ENCODE data around the gene MGAM2. TPM values are rescaled to one million over a fixed set of nuclear protein-coding genes. Genes with fewer than 3 reads are reported as not detected.

Gene MGAM2
- total RNA-seq, 1 experiment from 2014 or later, result 2.4 TPM

GRCh38 chr7:142200206-142200605 is 88.7 kb downstream of the MGAM2 start:
- in situ Hi-C loops (cut with HindIII; ENCODE audit: low pct_unique_long_range_greater_than_20kb, low sequenced_read_pairs), result no loop called here
- no peak for DNase-seq (ENCODE audit: low read depth, low spot score)

- no peak for DNase-seq (ENCODE audit: low read depth, low spot score)
- in situ Hi-C loops (cut with HindIII; ENCODE audit: low pct_unique_long_range_greater_than_20kb, low sequenced_read_pairs), result no loop called here
Measured at GRCh38 chr7:142228537-142229104, 117.1 kb downstream of the MGAM2 start.

GRCh38 chr7:142231716-142232115 is 120.2 kb downstream of the MGAM2 start:
- DNase-seq (ENCODE audit: low read depth, low spot score), result peak; percentile 55
- in situ Hi-C loops (cut with HindIII; ENCODE audit: low pct_unique_long_range_greater_than_20kb, low sequenced_read_pairs), result no loop called here

- in situ Hi-C loops (cut with HindIII; ENCODE audit: low pct_unique_long_range_greater_than_20kb, low sequenced_read_pairs), result no loop called here
- DNase-seq (ENCODE audit: low read depth, low spot score), result no peak
Measured at GRCh38 chr7:142240546-142240945, 129.0 kb downstream of the MGAM2 start.

DNA sequence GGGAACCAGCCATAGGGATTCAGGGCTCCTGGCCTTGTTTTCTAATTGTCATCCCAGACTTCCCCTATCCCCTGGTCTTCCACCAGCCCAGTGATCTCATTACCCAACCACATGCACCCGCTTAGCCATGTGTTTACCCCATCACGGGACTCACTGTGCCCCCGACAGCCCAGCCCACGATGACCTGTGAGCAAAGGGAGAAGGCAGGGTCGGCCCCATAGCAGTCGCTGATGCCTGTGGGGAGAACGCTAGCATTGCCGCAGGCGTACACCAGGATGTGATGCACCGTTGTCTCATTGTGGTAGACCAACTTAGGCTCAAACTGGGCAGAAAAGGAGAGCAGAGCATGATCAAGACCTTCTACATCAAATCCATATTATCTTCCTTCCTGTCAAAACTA is 132.3 kb downstream of the MGAM2 start:
- in situ Hi-C loops (cut with HindIII; ENCODE audit: low pct_unique_long_range_greater_than_20kb, low sequenced_read_pairs), result no loop called here
- DNase-seq (ENCODE audit: low read depth, low spot score), result no peak

DNA sequence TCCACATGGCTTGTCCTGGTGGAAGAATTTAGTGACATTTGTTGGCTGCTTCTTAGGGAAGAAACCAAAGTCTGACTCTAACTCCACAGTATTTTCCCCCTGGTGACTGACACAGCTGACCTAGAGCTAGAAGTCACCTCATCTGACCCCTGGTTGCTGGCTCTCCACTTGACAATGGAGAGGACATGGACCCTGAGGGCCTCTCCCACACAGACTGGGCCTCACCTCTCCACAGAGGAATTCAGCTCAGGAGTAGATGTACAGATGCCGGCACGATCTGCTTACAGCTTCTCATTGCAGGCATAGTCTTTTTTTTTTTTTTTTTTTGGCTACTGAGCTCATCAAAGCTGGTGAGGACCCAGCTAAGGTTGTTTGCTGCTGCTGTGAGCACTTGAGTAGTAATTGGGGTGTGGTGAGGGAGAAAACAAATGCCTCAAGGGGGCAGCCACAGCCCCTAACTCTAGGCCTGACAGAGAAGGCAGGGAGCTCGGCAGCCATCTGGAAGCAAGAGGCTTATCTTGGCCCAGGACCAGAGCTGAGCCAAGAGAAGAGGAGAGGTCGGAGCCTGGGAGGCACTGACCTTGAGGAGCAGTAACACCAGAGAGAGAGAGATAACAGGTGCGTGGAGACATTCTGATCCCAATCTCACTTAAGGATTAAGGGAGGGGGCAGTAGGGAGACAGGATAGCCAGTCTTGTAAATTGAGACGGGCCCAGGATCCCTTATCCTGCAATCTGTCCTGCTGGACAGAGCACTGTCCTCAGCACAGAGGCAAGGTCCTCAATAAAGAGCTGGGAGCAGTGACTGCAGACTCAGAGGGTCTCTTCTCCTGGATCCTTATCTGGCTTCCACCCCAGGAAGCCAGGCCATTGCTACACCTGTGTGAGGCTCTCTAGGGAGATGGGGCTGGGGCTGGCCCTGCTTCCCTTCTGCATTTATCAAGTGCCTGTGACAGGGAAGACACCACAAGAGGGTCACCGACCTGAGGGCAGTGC is 136.9 kb downstream of the MGAM2 start:
- DNase-seq (ENCODE audit: low read depth, low spot score), result no peak
- in situ Hi-C loops (cut with HindIII; ENCODE audit: low pct_unique_long_range_greater_than_20kb, low sequenced_read_pairs), result no loop called here

- no peak for DNase-seq (ENCODE audit: low read depth, low spot score)
- in situ Hi-C loops (cut with HindIII; ENCODE audit: low pct_unique_long_range_greater_than_20kb, low sequenced_read_pairs), result no loop called here
Measured at GRCh38 chr7:142249918-142250317, 138.4 kb downstream of the MGAM2 start.

- in situ Hi-C loops (cut with HindIII; ENCODE audit: low pct_unique_long_range_greater_than_20kb, low sequenced_read_pairs), result no loop called here
- DNase-seq (ENCODE audit: low read depth, low spot score), result no peak
Measured at GRCh38 chr7:142250705-142251104, 139.2 kb downstream of the MGAM2 start.

GRCh38 chr7:142257958-142258357 is 146.4 kb downstream of the MGAM2 start, which contains the start of gene PRSS58:
Gene PRSS58 (minus strand): TSS chr7:142258058. CDS start chr7:142257707, 351 bp downstream.
- in situ Hi-C loops (cut with HindIII; ENCODE audit: low pct_unique_long_range_greater_than_20kb, low sequenced_read_pairs), result no loop called here

DNA sequence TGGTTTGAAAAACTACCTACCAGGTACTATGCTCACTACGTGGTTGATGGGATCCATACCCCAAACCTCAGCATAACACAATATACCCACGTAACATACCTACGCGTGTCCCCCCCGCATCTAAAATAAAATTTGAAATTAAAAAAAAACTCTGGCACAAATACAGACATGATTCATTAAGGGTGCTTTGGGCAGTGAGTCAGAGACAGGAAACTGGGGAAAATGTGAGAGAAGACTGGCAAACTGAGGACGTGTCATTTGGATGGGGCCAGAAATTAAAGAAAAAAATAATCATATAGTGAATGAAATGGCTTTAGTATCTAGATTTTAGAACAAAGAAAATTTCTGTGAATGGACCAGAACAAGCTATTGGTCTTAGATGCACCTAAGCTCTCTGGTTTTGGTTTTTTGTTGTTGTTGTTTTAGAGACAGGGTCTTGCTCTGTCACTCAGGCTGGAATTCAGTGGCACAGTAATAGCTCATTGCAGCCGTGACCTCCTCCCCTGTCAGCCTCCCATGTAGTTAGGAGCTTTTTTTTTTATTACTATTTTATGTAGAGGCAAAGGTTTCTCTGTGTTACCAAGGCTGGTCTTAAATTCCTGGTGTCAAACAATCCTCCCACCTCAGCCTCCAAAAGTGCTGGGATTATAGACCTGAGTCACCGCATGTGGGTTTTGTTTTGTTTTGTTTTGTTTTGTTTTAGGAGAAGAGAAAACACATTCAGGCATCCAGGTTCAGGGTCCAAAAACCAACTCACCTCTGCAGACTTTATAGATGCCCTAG is 152.3 kb downstream of the MGAM2 start:
- in situ Hi-C loops (cut with HindIII; ENCODE audit: low pct_unique_long_range_greater_than_20kb, low sequenced_read_pairs), result no loop called here
- DNase-seq (ENCODE audit: low read depth, low spot score), result no peak

More at GRCh38 chr7:142257958-142258357, 146.4 kb downstream of the MGAM2 start, which contains the start of gene PRSS58:
- no peak for DNase-seq (ENCODE audit: low read depth, low spot score)

Other genes starting within 250 kb of the MGAM2 start
- gene OR9A4, start 195.3 kb upstream of the MGAM2 start, total RNA-seq (2014; rRNA removed; shearing (Covaris generic)), result not detected in 2 replicates
- gene CLEC5A, start 164.7 kb upstream of the MGAM2 start, total RNA-seq (2014; rRNA removed; shearing (Covaris generic)), result not detected in 2 replicates
- not detected in 2 replicates for gene TAS2R38, start 137.9 kb upstream of the MGAM2 start, total RNA-seq (2014; rRNA removed; shearing (Covaris generic))
- 0.16 TPM in 1 of 2 replicates, not detected in the other for gene MGAM, start 115.8 kb upstream of the MGAM2 start, total RNA-seq (2014; rRNA removed; shearing (Covaris generic))
- not detected in 2 replicates for gene PRSS58, start 146.3 kb downstream of the MGAM2 start, total RNA-seq (2014; rRNA removed; shearing (Covaris generic))